Epithelial cell of proximal tubule (primary cell): Measurements from ENCODE around the gene PTPN18. TPM values are rescaled to one million over a fixed set of nuclear protein-coding genes. Genes with fewer than 3 reads are reported as not detected.

Experiments used
- DNase-seq: peaks from one replicate; pipeline ENCODE4 v3.0.0-alpha.2; 2011; ENCODE audit warnings: low read depth
- H3K4me3 ChIP-seq: 2 replicates; pipeline ENCODE4 v1.5.1; 2011; ENCODE audit warnings: low read depth, mild to moderate bottlenecking, low read length
- CTCF ChIP-seq: conservative IDR thresholded peaks from 2 replicates; pipeline ENCODE4 v1.5.1; 2012; ENCODE audit warnings: low read depth, mild to moderate bottlenecking, low read length
- total RNA-seq: library from RNA; depleted of rRNA; stranded (reverse); fragments of >200 nt; gene quantifications from 2 replicates; pipeline ENCODE4 v1.2.3, GENCODE V29; 2015

The PTPN18 gene
- total RNA-seq, 1 donor from 2014 or later = 23.8 TPM

- DNase-seq = no peak
- TF ChIP-seq CTCF = no peak
Observed at GRCh38 chr2:130375291-130376266, 19.7 kb downstream of the PTPN18 start.

GRCh38 chr2:130376433-130377293, 20.8 kb downstream of the PTPN18 start:
- no peak overlapping the region for H3K4me3 ChIP-seq
- TF ChIP-seq CTCF = peak; percentile 20
- no peak for DNase-seq

More at GRCh38 chr2:130375291-130376266, 19.7 kb downstream of the PTPN18 start:
- H3K4me3 ChIP-seq = no peak overlapping the region

- no peak for DNase-seq
- TF ChIP-seq CTCF = no peak
- no peak overlapping the region for H3K4me3 ChIP-seq
Observed at GRCh38 chr2:130377491-130377890, 21.6 kb downstream of the PTPN18 start.

- TF ChIP-seq CTCF = no peak
- no peak overlapping the region for H3K4me3 ChIP-seq
- DNase-seq = no peak
Observed at GRCh38 chr2:130378206-130378897, 22.5 kb downstream of the PTPN18 start.

GRCh38 chr2:130378898-130379214, 23.0 kb downstream of the PTPN18 start:
- no peak overlapping the region for H3K4me3 ChIP-seq
- DNase-seq = no peak
- TF ChIP-seq CTCF = no peak

GRCh38 chr2:130380096-130380934, 24.5 kb downstream of the PTPN18 start:
- no peak for TF ChIP-seq CTCF
- H3K4me3 ChIP-seq = no peak overlapping the region
- DNase-seq = no peak
